Prostate gland (tissue), 2 donors: Measurements from ENCODE around the gene CFAP45.

Experiments used
- CTCF ChIP-seq, 4 experiments: fragments of 200-600 bp in 2 of 4; fragments of 450-650 bp in 2 of 4; sonication (generic) in 2 of 4; IDR thresholded peaks; 1 replicate in 3 of 4; 2 replicates in 1 of 4; pipeline ENCODE4 v1.5.1; 2016 to 2019; ENCODE audit warnings: antibody characterized with exemption in 4 of 4, mild to moderate bottlenecking in 2 of 4, moderate library complexity in 2 of 4
- POLR2A ChIP-seq: fragments of 450-650 bp; IDR thresholded peaks from one replicate; pipeline ENCODE4 v1.6.1; 2016; ENCODE audit warnings: antibody characterized with exemption, mild to moderate bottlenecking
- POLR2AphosphoS5 ChIP-seq: sonication (generic); formaldehyde crosslinking; IDR thresholded peaks from one replicate; pipeline ENCODE4 v1.6.1; 2017; ENCODE audit warnings: antibody characterized with exemption

DNA sequence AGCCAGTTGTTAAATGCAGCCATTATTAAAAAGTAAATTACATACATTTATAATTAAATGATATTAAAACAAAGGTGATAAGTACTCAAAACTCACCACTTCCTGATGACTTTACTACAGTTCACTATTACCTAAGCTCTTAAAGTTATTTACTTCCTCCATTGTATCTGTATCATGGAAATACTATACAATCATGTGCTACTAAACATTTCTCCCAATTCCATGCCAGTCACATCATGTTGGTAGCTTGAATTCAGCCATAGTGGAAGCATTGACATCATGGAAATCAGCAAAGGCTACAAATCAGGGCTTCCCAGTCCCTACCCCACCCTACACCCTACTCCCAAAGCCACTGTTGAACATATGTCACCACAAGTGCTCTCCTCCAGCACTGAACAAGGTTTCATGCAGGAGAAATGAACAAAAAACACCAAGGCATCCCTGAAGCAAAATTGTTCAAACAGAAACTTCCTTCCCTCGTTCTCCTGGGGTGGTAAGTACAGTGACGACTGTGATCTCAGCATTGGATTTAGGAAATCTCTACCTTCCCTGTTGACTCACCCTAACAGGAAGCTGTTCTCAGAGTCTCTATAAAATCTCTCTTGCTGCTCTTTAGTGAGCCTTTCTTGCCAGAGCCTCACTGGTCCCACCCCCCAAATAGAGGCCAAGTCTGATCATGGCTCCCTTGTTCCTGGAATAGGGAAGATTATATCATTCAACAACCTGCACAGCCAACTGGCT is 50.2 kb downstream of the CFAP45 start:
- TF ChIP-seq POLR2A (no peak), CTCF (IDR thresholded peaks at IDR 0.05) (no peak), POLR2AphosphoS5 (no peak)
